ENCODE data around the gene TBPL1.

- TF ChIP-seq EZH2 (IDR thresholded peaks at IDR 0.05) (no peak), POLR2AphosphoS5 (IDR thresholded peaks at IDR 0.05; ENCODE audit: borderline replicate concordance, low read depth, low read length) (no peak)
These were observed 47.0 kb upstream of the TBPL1 start for GRCh38 chr6:133906050-133906449.
